Stimulated activated CD4-positive, alpha-beta T cell treated with anti-CD3 and anti-CD28 coated beads, TNF-alpha, amount 100 ng/mL, for 4 hours (primary cell): Measurements from ENCODE around the gene TCIRG1.
"Not testable (repeated sequence)": the region's sequence is repeated elsewhere in the genome, so short reads cannot be mapped to it uniquely, and the experiment has no call there.

ENCODE experiments used
- DNase-seq, 3 experiments: peaks; one replicate each; pipeline ENCODE4 v3.0.0-alpha.2; 2020; ENCODE audit warnings: low read depth in 3 of 3

TCIRG1 gene, protein sequence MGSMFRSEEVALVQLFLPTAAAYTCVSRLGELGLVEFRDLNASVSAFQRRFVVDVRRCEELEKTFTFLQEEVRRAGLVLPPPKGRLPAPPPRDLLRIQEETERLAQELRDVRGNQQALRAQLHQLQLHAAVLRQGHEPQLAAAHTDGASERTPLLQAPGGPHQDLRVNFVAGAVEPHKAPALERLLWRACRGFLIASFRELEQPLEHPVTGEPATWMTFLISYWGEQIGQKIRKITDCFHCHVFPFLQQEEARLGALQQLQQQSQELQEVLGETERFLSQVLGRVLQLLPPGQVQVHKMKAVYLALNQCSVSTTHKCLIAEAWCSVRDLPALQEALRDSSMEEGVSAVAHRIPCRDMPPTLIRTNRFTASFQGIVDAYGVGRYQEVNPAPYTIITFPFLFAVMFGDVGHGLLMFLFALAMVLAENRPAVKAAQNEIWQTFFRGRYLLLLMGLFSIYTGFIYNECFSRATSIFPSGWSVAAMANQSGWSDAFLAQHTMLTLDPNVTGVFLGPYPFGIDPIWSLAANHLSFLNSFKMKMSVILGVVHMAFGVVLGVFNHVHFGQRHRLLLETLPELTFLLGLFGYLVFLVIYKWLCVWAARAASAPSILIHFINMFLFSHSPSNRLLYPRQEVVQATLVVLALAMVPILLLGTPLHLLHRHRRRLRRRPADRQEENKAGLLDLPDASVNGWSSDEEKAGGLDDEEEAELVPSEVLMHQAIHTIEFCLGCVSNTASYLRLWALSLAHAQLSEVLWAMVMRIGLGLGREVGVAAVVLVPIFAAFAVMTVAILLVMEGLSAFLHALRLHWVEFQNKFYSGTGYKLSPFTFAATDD

DNA sequence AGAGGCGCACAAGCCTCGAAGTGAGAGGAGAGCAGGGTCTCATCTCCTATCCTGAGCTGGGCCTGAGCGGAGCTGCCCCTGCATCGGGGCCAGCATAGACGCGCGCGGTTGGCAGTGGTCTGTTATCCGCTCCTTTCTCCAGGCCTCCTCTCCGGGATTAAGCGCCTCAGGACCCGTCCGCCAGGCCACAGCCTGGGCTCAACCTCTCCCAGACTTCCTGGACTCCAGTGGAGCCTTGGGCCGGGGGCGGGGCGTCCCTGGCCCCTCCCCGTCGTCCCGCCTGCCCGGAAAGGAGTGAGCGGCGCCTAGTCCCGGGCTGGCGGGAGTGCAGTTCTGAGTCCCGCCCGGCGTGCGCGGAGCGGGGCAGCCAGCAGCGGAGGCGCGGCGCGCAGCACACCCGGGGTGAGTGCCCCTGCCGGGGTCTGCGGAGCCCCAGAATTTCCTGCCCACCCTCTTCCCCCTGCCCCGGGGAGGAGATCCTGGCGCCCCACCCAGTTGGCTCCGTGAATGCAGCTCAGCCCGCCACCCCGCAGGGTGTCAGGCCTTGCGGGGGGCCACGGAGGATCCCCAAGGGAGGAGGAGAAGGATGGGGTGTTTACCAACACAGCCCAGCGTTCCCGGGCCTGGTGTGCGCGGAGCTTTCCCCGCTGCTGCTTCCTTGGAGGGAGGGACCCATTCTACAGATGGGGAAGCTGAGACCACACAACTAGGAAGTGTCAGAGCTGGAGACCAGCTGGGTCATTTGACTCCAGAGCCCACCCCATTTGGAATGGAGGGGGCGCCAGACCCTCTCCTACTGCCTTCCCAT is at the start of gene TCIRG1:
TCIRG1 (plus strand) TSS at position 308 of the 808 bp plus-strand sequence. CDS start 2,247 bp downstream, outside the sequence.
- peak in 2 of 3 experiments; percentile 29 to 46 for DNase-seq

DNA sequence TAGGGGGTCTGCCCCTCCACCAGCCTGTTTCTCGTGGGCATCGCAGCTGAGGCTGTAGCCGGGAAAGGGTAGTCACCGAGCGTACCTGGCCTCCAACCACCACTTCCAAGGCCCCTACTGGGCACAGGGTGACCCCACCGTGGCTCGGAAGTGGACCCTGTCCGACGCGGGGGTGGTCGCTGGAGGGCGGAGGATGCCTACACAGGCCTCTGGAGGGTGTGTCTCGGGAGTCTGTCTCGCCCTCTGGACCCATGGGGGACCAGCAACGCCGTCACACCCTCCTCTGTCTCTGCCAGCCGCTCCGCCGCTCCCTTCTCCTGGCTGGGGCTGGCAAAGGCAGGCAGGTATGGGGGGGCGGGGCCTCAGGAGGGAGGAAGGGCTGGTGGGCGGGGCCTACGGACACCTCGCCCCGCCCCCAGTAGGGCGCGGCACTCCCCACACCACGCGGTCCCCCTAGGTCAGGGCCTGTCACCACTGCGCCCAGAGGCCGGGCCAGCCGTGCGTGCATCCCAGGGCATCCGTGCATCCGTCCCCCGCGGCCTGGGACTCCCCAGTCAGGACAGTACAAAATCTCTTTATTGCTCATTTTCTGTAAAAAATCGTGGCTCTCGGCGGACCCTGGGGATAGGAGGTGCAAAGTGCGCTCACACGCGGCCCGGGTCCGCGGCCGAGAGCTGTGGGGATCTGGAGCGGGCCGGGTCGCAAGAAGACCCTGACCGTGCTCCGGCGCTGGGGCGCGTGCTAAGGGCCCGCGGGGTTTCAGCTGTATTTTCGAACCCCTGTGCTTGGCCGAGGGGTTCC is 48.1 kb upstream of the TCIRG1 start:
- not testable (repeated sequence) for DNase-seq

DNA sequence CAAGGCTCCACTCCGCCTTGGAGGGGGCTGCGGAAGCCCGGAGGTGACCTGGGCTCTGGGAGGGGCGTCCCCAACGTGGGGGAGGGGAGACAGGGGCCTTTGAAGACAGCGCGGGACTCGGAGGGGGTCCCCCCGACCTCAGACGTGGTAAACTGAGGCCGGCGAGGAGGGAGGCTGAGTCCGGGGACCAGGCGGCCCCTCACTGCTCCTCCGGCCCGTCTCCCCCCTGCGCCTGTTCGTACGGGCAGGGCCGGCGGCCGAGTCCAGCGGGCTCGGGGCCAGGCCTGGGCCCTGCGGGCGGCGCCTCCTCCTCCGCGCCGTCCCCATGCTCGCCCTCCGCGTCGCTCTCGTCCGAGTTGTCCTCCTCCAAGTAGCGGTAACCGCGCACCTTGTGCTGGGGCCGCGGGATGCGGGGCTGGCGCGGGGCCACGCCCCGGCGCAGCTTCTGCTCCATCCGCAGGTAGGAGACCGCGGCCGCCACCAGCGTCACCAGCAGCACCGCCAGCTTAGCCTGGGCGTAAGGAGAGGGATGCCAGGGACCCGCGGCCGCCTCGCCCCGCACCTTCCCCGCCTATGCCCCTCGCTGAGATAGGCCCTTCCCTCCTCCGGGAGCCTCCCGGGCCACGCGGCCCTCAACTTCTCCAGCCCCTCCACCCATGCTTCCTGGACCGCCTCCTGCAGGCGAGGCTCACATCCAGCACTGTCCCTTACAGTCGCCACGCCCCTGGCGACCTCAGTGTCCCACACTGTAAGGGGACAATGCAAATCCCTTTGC is 47.3 kb upstream of the TCIRG1 start:
- not testable (repeated sequence) for DNase-seq

DNA sequence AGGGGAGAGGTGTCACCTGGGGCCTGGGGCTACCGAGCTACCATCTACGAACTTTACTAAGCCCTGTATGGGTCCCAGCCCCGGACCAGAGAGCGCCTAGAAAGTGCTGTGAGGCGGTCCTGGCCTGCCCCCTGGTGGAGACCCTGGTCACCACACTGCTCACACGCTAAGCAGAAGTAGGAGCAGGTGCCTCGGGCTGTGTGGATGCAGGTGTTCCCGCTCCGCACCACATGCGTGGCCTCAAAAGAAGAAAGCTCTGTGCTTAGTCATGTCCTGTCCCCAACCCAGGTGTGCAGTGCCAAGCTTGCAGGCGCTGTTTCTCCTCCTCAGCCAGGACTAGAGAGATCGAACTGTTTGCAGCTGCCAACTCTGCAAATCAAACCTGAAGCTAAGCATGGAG is 45.0 kb upstream of the TCIRG1 start:
- not testable (repeated sequence) for DNase-seq

DNA sequence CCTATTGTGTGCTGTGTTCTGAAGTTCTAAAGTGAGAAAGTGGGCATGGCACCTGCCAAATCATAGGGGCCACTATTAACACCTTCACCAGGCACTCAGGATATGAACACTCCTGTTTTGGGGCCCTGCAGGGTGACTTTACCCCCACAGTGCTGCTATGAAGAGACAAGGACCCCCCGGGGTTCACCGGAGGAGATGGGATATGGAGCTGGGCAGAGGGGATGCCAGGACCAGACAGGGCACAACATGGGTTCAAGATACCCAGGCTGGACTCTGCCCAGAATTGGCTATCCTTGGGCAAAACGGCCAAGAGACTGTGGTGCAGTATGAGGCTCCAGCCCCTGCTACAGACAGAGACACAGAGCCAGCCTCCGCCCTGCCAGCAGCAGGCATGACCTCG is 44.4 kb upstream of the TCIRG1 start:
- not testable (repeated sequence) for DNase-seq

DNA sequence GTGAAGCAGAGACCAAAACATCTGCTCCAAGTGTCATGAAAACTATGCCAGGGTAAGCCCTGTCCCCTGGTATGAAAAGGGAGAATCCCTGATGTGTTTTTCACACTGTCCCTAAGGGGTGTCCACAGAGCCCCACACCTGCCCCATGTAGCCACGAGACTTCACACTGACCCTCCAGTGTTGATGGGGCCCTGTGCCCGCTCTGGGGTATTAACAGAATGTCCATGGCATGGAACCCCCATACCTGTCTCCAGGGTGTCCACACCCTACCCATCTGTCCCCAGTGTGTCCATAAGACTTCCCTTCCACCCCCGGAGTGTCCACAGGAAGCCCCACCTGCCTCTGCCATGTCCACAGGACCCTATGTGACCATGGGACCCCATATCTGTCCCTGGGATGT is 43.7 kb upstream of the TCIRG1 start:
- not testable (repeated sequence) for DNase-seq

DNA sequence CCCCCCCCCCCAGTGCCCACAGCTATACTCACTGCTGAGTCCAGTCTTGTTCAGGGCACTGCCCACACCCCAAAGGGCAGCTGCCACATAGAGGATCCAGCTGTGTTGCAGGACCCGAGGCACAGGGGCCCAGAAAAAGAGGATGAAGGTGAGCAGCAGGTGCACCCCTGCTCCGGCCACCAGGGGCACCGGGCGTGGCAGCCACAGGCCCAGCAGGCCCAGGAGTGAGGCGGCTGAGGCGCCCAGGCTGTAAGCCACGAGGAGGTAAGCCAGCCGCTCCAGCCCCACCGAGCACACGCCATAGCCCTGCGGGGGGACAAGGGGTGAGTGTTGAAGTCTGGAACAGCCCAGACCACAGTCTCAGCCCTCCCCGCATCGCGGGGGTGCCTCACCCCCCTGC is 43.2 kb upstream of the TCIRG1 start:
- not testable (repeated sequence) for DNase-seq

DNA sequence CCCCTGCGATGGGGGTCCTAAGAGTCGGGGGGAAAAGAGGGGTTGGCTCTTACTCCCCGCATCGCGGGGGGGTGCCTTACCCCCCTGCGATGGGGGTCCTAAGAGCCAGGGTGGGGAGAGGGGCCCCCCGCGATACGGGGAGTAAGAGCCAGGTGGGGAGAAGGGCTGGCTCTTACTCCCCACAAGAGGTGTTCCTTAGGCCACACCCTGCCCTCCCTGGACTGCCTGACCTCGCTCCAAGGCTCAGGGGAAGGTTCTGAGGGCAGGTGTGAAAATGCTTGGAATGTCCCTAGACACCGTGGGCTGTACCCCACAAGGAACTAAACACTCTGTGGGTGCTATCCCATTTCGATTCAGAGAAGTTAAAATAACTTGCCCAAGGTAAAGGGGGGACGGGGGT is 42.8 kb upstream of the TCIRG1 start:
- DNase-seq, result no peak

DNA sequence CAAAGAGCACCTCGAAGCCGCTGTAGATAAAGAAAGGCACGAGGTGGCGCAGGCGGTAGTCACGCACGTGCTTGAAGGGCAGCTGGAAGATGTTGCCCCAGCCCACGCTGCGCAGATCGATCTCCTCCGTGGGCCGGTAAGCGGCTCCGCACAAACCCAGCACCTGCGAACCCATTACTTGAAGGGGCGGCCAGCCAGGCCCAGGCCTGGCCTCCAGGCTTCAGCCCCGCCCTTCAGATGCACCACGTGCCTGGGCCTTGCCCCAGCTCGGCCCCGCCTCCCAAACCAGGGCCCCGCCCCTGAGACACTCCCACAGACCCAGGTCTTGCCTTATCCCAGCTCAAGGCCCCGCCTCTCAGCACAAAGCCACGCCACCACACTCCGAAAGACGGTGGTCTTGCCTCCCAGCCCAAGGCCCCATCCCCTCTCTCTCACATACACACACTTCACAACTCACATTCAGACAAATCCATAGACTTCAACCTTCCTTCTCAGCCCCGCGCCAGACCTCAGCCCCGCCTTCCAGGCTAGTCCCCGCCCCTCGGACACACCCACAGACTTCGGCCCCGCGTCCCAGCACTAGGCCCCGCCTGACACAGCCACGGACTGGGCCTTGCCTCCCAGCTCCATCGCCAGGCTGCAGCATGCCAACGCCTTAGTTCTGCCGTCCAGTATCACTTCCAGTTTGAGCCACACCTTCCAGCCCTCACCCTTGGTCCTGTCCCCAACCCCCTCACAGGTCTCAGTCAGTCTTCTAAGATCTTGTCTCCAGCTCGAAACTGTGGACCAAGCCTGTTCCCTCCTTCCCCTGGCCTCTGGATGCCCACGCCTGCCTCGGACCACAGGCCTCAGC is 42.0 kb upstream of the TCIRG1 start:
- no peak for DNase-seq

DNA sequence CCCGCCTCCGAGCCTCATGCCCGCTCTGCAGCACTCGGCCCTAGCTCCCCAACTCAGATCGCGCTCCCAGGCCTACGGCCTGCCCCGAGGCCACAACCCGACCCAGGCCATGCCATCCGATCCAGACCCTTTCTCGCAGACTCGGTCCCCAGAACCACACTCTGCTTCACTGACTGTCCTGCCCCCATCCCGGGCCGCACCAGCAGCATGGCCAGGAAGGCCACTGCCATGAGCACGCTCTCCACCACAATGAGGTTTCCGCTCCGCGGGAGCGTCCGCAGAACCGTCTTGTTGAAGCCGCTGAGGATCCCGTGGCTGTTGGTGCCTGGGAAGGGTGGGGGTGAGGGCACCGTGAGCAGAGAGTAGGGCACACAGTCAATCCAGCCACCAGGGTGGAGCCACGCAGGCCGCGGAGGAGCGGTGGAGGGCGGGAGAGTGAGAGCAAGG is 41.3 kb upstream of the TCIRG1 start:
- DNase-seq, result no peak

DNA sequence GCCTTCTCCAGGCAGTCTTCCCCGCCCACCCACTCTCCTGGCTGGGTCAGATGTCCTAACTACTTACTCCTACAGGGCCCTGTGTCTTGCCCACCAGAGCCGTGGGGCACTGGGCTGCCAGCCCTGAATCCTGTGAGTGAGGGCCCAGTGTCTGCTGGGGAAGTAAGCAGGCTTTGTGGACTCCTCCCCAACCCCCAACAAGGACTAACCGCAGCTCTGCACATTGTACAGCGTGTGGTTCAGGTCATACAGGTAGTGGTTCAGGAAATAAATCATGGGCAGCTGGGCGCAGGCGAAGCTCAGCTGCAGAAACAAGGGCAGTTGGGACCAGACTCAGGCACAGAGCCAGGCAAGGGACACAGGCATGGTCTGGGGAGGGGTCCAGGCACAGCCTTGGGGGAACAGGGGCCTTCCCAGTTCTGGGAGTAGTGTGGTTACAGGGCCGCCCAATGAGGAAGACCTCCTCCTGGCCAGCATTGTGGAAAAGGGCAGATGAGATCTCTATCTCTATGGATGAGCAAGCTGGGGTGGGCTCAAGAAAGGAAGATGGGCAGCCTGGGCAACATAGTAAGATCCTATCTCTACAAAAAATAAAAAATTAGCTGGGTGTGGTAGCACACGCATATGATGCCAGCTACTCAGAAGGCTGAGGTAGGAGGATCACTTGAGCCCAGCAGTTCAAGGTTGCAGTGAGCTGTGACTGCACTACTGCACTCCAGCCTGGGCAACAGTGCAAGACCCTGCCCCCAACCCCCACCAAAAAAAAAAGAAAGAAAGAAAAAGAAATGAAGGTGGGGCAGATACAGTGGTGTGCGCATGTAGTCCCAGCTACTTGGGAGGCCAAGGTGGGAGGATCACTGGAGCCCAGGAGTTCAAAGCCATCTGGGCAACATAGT is 40.4 kb upstream of the TCIRG1 start:
- DNase-seq, result no peak

DNA sequence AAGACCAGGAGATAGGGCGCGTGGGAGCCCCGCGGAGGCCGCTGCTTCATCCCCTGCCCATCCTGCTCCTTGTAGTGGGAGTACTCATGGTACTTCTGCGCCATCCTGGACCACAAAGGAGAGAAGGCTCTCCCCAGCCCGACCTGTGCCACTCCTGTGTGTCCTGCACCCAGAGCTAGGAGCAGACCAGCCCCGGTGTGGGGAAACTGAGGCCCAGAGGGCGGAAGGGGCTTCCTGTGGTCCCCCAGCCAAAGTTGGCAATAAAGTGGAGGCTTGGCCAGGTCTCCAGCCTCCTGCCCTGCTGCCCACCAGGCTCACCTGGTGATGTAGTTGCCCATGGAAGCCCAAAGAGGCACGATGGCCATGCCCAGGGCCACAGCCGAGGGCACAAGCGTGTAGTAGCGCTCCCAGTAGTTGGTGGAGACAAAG is 39.6 kb upstream of the TCIRG1 start:
- no peak for DNase-seq

DNA sequence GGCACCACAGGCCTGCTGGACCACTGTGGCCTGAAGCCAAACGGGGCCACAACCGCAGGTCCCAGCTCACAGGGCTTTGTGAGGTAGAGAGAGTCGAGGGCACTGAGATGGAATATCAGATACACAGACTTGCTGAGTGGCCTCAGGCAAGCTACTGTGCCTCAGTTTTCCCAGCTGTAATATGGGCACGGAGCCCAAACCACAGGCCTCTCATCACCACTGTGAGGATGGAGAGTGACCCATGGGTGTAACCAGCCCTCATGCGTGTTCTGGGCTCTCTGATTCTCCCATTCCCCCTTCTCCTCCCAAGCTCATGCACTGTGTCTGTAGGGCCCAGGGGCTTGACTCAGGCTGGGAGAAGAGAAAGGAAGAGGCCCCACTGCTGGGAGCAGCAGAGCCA is 39.1 kb upstream of the TCIRG1 start:
- no peak for DNase-seq

DNA sequence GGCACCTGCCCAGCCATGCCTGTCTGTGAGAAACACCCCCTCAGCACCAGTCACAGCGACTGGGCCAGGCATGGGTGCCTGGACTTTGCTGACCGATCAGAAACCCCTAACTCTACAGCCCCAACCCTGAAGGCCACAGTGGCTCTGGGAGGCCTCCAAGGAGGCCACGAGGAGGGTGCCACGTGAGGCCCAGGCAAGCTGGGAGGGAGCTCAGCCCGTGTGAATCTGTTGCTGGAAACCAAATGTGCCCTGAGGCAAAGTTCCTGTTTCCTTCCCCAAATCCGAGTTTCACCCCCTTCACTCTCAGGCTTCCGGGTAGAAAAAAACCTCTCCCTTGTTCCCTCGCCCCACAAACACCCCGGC is 36.3 kb upstream of the TCIRG1 start:
- DNase-seq, result no peak

DNA sequence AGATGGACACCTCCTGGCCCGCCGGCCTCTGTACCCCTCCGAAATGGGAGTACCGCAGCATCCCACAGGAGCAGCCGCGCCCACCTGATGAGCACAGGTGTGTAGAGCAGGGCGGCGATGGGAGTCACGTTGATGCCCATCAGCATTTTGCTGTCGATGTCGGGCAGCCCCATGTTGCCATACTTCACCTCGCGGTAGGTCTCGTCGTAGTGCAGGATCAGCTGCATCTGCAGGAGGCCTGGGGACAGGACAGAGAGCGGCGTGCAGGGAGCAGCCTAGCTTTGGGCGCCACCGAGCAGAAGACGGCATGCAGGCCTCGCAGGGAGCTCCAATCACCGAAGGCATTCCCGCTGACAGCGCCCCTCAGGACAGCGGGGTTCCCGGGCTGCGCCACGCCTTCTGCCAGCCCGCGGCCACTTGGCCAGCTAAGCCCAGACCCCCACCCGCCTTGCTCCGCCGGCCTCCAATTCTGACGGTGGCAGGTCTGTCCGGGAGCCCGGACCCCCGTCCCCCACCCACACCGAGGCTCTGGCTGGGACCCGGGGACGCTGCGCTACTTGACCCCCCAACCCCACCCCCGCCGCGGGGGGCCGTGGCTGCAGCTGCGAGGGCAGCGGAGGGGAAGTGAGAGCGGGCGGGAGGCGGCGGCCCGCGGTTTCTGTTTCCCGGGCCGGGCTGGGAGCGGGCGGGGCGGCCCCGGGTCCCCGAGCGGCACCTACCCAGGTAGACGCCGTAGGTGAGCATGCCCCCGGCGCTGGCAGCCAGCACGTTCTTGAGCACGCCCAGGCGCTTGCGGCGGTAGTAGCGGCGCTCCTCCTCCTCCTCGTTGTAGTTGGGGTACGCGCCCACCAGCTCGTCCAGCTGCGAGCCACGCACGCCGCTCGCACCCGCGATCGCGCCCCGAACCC is 35.6 kb upstream of the TCIRG1 start:
- DNase-seq, result peak; percentile 30 to 49 (median 41)

DNA sequence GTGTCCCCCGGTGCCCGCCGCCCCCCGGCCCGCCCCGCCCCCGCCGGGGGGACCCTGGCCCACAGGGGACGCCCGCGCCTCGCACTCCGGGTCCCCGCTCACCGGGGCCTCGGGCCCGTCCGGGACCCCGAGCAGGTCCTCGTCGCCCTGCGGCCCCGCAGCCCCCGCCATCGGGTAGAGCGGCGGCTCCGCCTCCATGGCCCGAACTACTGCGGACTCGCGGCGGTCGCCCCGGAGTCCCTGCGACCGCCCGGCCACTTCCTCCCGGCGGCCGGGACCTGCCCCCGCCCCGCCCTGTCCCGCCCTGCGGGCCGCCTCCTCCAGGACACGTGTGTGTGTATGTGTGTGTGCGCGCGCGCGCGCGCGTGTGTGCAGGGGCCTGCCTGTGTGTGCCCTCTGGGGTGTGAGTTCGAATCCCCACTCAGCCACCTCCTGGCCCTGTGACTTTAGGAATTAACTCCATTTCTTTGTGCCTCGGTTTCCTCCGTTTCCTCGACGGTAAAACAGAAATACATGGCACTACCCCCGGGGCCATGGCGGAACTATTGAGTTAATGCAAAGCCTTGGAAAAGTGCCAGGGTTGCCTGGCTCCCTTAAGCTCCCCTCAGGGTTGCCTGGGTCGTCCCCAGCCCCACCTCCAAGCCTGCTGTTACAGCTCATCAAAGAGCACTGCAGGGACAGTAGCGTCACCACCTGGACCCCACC is 34.8 kb upstream of the TCIRG1 start, which contains the start of gene UNC93B1:
UNC93B1 (minus strand) TSS at position 252 of the 705 bp plus-strand sequence; CDS start at position 198, 54 bp downstream.
- DNase-seq, result peak; percentile 56 to 65 (median 59)
